GM12891 (cell line): ENCODE results near the gene CFAP53.

ENCODE experiments used
- PAX5 ChIP-seq: IDR thresholded peaks from 2 replicates; pipeline ENCODE4 v1.6.1; 2011; ENCODE audit warnings: low read length, moderate library complexity, mild to moderate bottlenecking; ENCODE audit not compliant: insufficient read depth, severe bottlenecking
- POLR2A ChIP-seq: IDR thresholded peaks from 2 replicates; pipeline ENCODE4 v1.6.1; 2011; ENCODE audit warnings: low read depth, low read length, control low read depth
- POLR2AphosphoS5 ChIP-seq: IDR thresholded peaks from 2 replicates; pipeline ENCODE4 v1.6.1; 2011; ENCODE audit warnings: low read depth, low read length, control low read depth
- POU2F2 ChIP-seq: IDR thresholded peaks from 2 replicates; pipeline ENCODE4 v1.6.1; 2011; ENCODE audit warnings: low read depth, mild to moderate bottlenecking, control low read depth, low read length, moderate library complexity
- SPI1 ChIP-seq: IDR thresholded peaks from 2 replicates; pipeline ENCODE4 v1.6.1; 2011; ENCODE audit warnings: low read depth, low read length, control low read depth
- TAF1 ChIP-seq: IDR thresholded peaks from 2 replicates; pipeline ENCODE4 v1.6.1; 2011; ENCODE audit warnings: low read depth, low read length, control low read depth

DNA sequence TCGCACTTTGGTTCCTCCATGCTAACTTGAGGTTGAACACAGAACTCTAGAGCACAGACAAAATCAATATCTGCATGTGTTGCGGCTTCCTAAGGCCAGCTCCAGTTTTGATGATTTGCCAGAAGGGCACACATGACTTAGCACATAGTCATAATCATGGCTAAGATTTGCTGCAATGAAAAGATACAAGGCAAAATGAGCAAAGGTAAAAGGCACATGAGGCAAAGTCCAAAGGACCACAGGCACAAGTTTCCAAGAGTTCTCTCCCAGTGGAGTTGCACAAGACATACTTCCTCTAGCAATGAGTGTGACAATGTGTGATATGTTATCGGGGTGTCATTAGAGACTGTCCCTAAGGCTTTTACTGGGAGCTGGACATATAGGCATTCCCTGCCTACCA is 45.4 kb upstream of the CFAP53 start:
- no peak for TF ChIP-seq POLR2A
- no peak for TF ChIP-seq TAF1
- TF ChIP-seq POLR2AphosphoS5, result no peak
- TF ChIP-seq POU2F2, result no peak
- TF ChIP-seq SPI1, result no peak
- TF ChIP-seq PAX5, result no peak
